Spleen (tissue), 11 donors: Measurements from ENCODE around the gene XIAP. TPM values are rescaled to one million over a fixed set of nuclear protein-coding genes. Genes with fewer than 3 reads are reported as not detected.
"Not testable (repeated sequence)": the region's sequence is repeated elsewhere in the genome, so short reads cannot be mapped to it uniquely, and the experiment has no call there.

Experiments used
- DNase-seq: peaks from one replicate; pipeline ENCODE4 v3.0.0-alpha.2; 2020
- H3K27ac ChIP-seq, 8 donors: fragments of 200-600 bp; sonication (generic) in 7 of 8; 1 replicate in 4 of 8; 2 replicates in 4 of 8; pipeline versions ENCODE4 v1.5.0 to v1.8.0; 2016 to 2021; ENCODE audit warnings: inconsistent platforms in 4 of 8, mild to moderate bottlenecking in 4 of 8, moderate library complexity in 1 of 8
- H3K27me3 ChIP-seq, 7 donors: fragments of 200-600 bp; sonication (generic) in 6 of 7; replicated peaks in 1 of 7; 1 replicate in 4 of 7; 2 replicates in 3 of 7; pipeline versions ENCODE4 v1.5.0 to v1.8.0; 2016 to 2021; ENCODE audit warnings: inconsistent platforms in 3 of 7, mild to moderate bottlenecking in 1 of 7
- H3K36me3 ChIP-seq, 6 donors: fragments of 200-600 bp; sonication (generic) in 5 of 6; 1 replicate in 4 of 6; 2 replicates in 2 of 6; pipeline versions ENCODE4 v1.5.0 to v1.8.0; 2016 to 2021; ENCODE audit warnings: inconsistent platforms in 2 of 6
- H3K4me1 ChIP-seq, 6 donors: fragments of 200-600 bp; sonication (generic) in 5 of 6; 1 replicate in 3 of 6; 2 replicates in 3 of 6; pipeline versions ENCODE4 v1.5.0 to v1.8.0; 2016 to 2021; ENCODE audit warnings: inconsistent platforms in 3 of 6
- H3K4me3 ChIP-seq, 8 donors: fragments of 200-600 bp; sonication (generic) in 7 of 8; 1 replicate in 4 of 8; 2 replicates in 4 of 8; pipeline versions ENCODE4 v1.5.0 to v1.8.0; 2016 to 2021; ENCODE audit warnings: inconsistent platforms in 4 of 8, mild to moderate bottlenecking in 4 of 8, moderate library complexity in 2 of 8
- H3K9me3 ChIP-seq, 8 donors: fragments of 200-600 bp; sonication (generic) in 7 of 8; 1 replicate in 4 of 8; 2 replicates in 4 of 8; pipeline versions ENCODE4 v1.5.0 to v1.8.0; 2016 to 2021; ENCODE audit warnings: inconsistent platforms in 4 of 8
- POLR2A ChIP-seq, 3 donors: fragments of 450-650 bp; IDR thresholded peaks; one replicate each; pipeline ENCODE4 v1.5.1; 2017; ENCODE audit warnings: antibody characterized with exemption in 3 of 3, mild to moderate bottlenecking in 1 of 3
- POLR2AphosphoS5 ChIP-seq, 3 donors: sonication (generic); formaldehyde crosslinking; IDR thresholded peaks; one replicate each; pipeline ENCODE4 v1.5.1; 2017; ENCODE audit warnings: antibody characterized with exemption in 3 of 3
- WGBS, 5 donors: extraction: QIAGEN DNeasy Blood & Tissue Kit in 3 of 5; methylation state at CpG; one replicate each; pipeline versions ENCODE4 v1.1.5 to v1.1.7; 2013 to 2018; 5-methylcytosine and 5-hydroxymethylcytosine counted together
- intact Hi-C: fragments of 100-400 bp; cut with DNase I; formaldehyde crosslinking; loops from one replicate; pipeline ENCODE4 v1.15.0; 2023; ENCODE audit warnings: low total_unique reads
- polyA plus RNA-seq, 3 donors: library from polyadenylated mRNA; stranded (reverse); fragments of 200-250 nt; gene quantifications; one replicate each; pipeline ENCODE4 v1.2.1, GENCODE V29; 2013
- total RNA-seq, 7 donors: library from RNA; depleted of rRNA in 3 of 7; stranded (reverse); fragments of >200 nt in 3 of 7; fragmentation: NEBNext Ultra II Directional in 4 of 7; extraction: Animal tissue kit (Norgen Biotek cat#: 25700) in 4 of 7; gene quantifications; one replicate each; pipeline versions ENCODE4 v1.1.0 to v1.2.1, GENCODE V29; 2016 to 2021
- TF ChIP-seq, protein P1 (sequence below), 11 experiments: fragments of 200-600 bp in 7 of 11; fragments of 450-650 bp in 4 of 11; sonication (generic) in 4 of 11; IDR thresholded peaks in 8 of 11; conservative IDR thresholded peaks in 3 of 11; 1 replicate in 7 of 11; 2 replicates in 4 of 11; pipeline versions ENCODE4 v1.4.0 to v1.8.0; 2016 to 2021; ENCODE audit warnings: antibody characterized with exemption in 11 of 11, inconsistent platforms in 4 of 11, mild to moderate bottlenecking in 1 of 11
- donor health status: healthy with polysubstance abuse.
- donor health status: DM: no; HTN: no; CAD: no; lungs with moderate emphysema.
- donor health status: DM: no; HTN: no; CAD: no.
- donor health status: Bipolar disorder and iron deficiency.
- donor health status: healthy.
- donor health status: DM: no; HTN: no; CAD: no.
- donor health status: DM: yes; HTN: yes; CAD: no.

Gene XIAP
- total and polyA plus RNA-seq, 10 donors: 4.7 to 67.0 (median 44.0) TPM

DNA sequence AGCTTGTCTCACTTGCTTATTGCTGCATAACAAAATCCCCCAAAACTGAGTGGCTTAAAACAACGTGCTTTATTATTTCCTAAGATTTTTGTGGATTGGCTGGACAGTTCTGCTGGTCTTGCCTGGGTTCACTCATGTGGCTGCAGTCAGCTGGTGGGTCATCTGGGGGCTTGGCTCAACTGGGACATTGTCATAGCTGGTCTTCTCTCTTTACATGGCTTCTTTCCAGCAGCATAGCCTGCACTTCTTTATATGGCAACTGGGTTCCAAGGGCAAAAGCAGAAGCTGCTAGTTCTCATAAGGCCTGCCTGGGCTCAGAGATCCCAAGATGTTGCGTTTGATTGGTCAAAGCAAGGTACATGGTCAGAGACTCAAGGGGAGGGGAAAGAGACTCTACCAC is 68.0 kb downstream of the XIAP start:
- WGBS, 5 donors: 57 to 90% (median 71%) methylated on average over 2 of the region's 2 CpGs
- Histone ChIP-seq H3K27me3 (no peaks in the 10 kb centered on the region), H3K4me3 (no peak overlapping the region), H3K27ac (no peak overlapping the region), H3K36me3 (no peaks in the 10 kb centered on the region), H3K4me1 (no peaks in the 10 kb centered on the region), H3K9me3 (peaks cover 0 to 9% (median 4%) of the 10 kb centered on the region in 8 donors)
- no peak for DNase-seq
- intact Hi-C loops: no loop called here
- TF ChIP-seq, protein P1, sequence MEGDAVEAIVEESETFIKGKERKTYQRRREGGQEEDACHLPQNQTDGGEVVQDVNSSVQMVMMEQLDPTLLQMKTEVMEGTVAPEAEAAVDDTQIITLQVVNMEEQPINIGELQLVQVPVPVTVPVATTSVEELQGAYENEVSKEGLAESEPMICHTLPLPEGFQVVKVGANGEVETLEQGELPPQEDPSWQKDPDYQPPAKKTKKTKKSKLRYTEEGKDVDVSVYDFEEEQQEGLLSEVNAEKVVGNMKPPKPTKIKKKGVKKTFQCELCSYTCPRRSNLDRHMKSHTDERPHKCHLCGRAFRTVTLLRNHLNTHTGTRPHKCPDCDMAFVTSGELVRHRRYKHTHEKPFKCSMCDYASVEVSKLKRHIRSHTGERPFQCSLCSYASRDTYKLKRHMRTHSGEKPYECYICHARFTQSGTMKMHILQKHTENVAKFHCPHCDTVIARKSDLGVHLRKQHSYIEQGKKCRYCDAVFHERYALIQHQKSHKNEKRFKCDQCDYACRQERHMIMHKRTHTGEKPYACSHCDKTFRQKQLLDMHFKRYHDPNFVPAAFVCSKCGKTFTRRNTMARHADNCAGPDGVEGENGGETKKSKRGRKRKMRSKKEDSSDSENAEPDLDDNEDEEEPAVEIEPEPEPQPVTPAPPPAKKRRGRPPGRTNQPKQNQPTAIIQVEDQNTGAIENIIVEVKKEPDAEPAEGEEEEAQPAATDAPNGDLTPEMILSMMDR (IDR thresholded peaks at IDR 0.05 in 8 of 11, conservative IDR thresholded peaks at IDR 0.05 in 3 of 11): no peak
- TF ChIP-seq POLR2AphosphoS5 (IDR thresholded peaks at IDR 0.05) (no peak), POLR2A (IDR thresholded peaks at IDR 0.05) (no peak)

DNA sequence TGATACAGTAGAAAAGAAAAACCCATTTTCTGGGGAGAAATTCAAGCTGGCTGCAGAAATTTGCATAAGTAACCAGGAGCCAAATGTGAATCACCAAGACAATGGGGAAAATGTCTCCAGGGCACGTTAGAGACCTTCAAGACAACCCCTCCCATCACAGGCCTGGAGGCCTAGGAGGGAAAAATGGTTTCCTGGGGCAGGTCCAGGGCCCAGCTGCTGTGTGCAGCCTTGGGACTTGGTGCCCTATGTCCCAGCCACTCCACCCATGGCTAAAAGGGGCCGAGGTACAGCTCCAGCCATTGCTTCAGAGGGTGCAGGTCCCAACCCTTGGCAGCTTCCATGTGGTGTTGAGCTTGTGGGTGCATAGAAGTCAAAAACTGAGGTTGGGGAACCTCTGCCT is 72.2 kb downstream of the XIAP start:
- H3K4me1 ChIP-seq, H3K9me3 ChIP-seq, H3K27me3 ChIP-seq, DNase-seq, H3K36me3 ChIP-seq, intact Hi-C loops, H3K4me3 ChIP-seq, H3K27ac ChIP-seq: not testable (repeated sequence)
- WGBS, 5 donors: 50 to 72% (median 57%) methylated on average over 1 to 2 of the region's 2 CpGs

DNA sequence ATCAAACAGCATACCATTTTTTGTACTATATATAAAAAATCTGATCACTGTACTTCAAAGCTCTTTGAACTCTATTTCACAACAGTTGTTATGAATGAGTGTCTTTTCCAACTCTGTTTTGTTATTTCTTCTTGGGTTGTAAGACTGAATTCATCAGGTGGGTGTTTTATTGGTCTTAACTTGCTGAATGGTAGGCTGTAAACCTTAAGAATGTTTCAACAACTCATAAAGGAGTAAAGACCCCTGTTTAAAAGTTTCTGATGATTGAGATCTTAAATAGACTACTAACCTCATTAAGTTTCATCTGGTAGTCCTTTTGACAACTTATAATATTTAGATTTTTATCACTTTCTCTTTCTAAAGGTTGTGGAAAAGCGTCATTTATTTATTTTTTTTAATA is 83.2 kb downstream of the XIAP start:
- TF ChIP-seq POLR2AphosphoS5 (IDR thresholded peaks at IDR 0.05): no peak
- TF ChIP-seq, protein P1 (IDR thresholded peaks at IDR 0.05 in 8 of 11, conservative IDR thresholded peaks at IDR 0.05 in 3 of 11): no peak
- TF ChIP-seq POLR2A (IDR thresholded peaks at IDR 0.05): no peak
- Histone ChIP-seq H3K4me1 (no peaks in the 10 kb centered on the region), H3K4me3 (no peak overlapping the region), H3K36me3 (no peaks in the 10 kb centered on the region), H3K27ac (no peak overlapping the region), H3K9me3 (no peaks in the 10 kb centered on the region), H3K27me3 (no peaks in the 10 kb centered on the region)
- intact Hi-C loops: no loop called here
- WGBS, 5 donors: 45 to 96% (median 86%) methylated on average over 1 of the region's 1 CpG
- DNase-seq: no peak

DNA sequence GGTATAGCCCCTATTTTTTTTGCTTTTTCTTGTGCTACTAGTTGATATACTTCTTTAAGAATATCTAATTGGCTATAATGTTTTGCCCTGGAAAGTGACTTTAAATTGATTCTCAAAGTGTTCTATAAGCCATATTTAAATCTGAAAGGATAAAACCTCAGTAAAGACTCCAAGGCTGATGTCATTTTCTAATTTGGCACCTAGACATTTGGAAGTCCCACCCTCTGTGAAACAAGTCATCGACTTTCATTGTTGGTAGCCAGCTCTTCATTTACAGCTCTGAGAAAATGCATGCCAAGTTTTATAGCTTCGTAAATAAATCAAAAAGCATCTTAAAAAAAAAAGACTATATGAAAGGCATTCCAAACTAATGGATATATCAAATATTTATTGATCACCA is 83.6 kb downstream of the XIAP start:
- H3K4me3 ChIP-seq: no peak overlapping the region
- no peak overlapping the region for H3K27ac ChIP-seq
- no peaks in the 10 kb centered on the region for H3K4me1 ChIP-seq
- 63 to 92% (median 78%) methylated on average over 2 of the region's 2 CpGs for WGBS, 5 donors
- no peaks in the 10 kb centered on the region for H3K27me3 ChIP-seq
- TF ChIP-seq, protein P1 (IDR thresholded peaks at IDR 0.05 in 8 of 11, conservative IDR thresholded peaks at IDR 0.05 in 3 of 11): no peak
- TF ChIP-seq POLR2AphosphoS5 (IDR thresholded peaks at IDR 0.05): no peak
- no peak for TF ChIP-seq POLR2A (IDR thresholded peaks at IDR 0.05)
- intact Hi-C loops: no loop called here
- no peaks in the 10 kb centered on the region for H3K36me3 ChIP-seq
- no peaks in the 10 kb centered on the region for H3K9me3 ChIP-seq
- DNase-seq: no peak

DNA sequence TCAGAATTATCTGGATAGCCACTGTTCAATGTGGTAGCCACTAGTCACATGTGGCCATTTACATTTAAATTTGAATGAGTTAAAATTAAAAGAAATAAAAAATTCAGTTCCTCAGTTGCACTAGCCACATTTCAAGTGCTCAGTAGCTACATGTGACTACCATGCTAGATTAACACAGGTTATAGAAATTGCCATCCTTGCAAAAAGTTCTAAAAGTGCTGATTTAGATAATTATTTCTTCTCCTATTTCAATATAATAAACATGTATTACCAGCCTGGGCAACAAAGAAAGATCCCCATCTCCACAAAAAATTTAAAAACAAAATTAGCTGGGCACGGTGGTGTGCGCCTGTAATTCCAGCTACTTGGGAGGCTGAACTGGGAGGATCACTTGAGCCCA is 90.0 kb downstream of the XIAP start:
- WGBS, 5 donors: 95 to 98% (median 97%) methylated on average over 2 of the region's 2 CpGs
- Histone ChIP-seq H3K4me3 (no peak overlapping the region), H3K27ac (no peak overlapping the region), H3K9me3 (no peaks in the 10 kb centered on the region), H3K36me3 (no peaks in the 10 kb centered on the region), H3K27me3 (no peaks in the 10 kb centered on the region), H3K4me1 (no peaks in the 10 kb centered on the region)
- intact Hi-C loops: no loop called here
- TF ChIP-seq POLR2A (IDR thresholded peaks at IDR 0.05) (no peak), POLR2AphosphoS5 (IDR thresholded peaks at IDR 0.05) (no peak)
- TF ChIP-seq, protein P1 (IDR thresholded peaks at IDR 0.05 in 8 of 11, conservative IDR thresholded peaks at IDR 0.05 in 3 of 11): no peak
- no peak for DNase-seq
